ENCODE measurements around the gene TFPI.
"Not testable (repeated sequence)": the region's sequence is repeated elsewhere in the genome, so short reads cannot be mapped to it uniquely, and the experiment has no call there.

The TFPI gene

DNA sequence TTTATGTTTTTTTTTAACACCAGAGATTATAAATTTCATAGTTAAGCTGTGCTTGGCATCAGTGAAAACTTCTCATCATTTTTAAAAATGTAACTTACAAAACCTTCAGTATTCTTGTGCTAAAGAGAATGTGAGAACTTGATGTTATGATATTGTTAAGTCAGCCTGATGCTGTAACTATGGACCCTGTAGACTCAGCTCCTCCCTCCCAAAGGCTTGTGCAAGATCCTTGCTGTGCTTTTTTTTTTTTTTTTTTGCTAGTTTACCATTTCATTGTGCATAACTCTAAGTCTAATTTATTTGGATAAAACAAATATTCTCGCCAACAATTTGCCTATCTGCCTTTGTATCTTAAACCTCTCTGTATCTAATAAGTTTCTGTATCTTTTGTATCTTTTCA lies 12.9 kb upstream of the TFPI start:
- no peak for DNase-seq (ENCODE audit: low spot score)
- Histone ChIP-seq H3K9ac (ENCODE audit: low read depth, low read length, poor library complexity) (no peak overlapping the region), H3K4ac (ENCODE audit: low read length) (no peak overlapping the region), H3K4me1 (ENCODE audit: control insufficient read depth in 2 of 2, insufficient read depth in 1 of 2, low read depth in 1 of 2, low read length in 2 of 2) (no peaks in the 10 kb centered on the region), H3K23ac (ENCODE audit: low read depth, low read length, poor library complexity) (no peak overlapping the region), H3K9me3 (replicated peaks in 1 of 2; ENCODE audit: control insufficient read depth in 2 of 2, insufficient read depth in 1 of 2, low read depth in 1 of 2, low read length in 2 of 2) (no peaks in the 10 kb centered on the region), H3K14ac (ENCODE audit: low read length) (no peak overlapping the region), H2BK120ac (ENCODE audit: low read depth, low read length) (no peak overlapping the region), H3K4me2 (ENCODE audit: insufficient read depth, low read length, poor library complexity, severe bottlenecking) (no peak overlapping the region), H2BK12ac (ENCODE audit: low read length) (no peak overlapping the region), H3K79me1 (ENCODE audit: low read depth, low read length) (no peaks in the 10 kb centered on the region), H3K27ac (replicated peaks; ENCODE audit: low read length) (no peak overlapping the region), H3K36me3 (replicated peaks in 1 of 2; ENCODE audit: control insufficient read depth in 2 of 2, insufficient read depth in 2 of 2, low read length in 2 of 2) (no peaks in the 10 kb centered on the region), H3K27me3 (ENCODE audit: control insufficient read depth in 3 of 3, insufficient read depth in 3 of 3, low read depth in 1 of 3, low read length in 3 of 3) (no peaks in the 10 kb centered on the region), H2BK15ac (ENCODE audit: low read length) (no peak overlapping the region), H4K91ac (ENCODE audit: low read depth, low read length, poor library complexity) (no peak overlapping the region), H2AFZ (ENCODE audit: low read length) (no peak overlapping the region), H3K4me3 (ENCODE audit: low read length in 2 of 2) (no peak overlapping the region), H3K18ac (ENCODE audit: low read length) (no peak overlapping the region), H2AK5ac (ENCODE audit: low read depth, low read length) (no peak overlapping the region), H2BK5ac (ENCODE audit: low read length) (no peak overlapping the region), H4K8ac (ENCODE audit: low read depth, low read length) (no peak overlapping the region)
- no CpG with 5 or more reads among the region's 1 CpG for WGBS, 2 donors (ENCODE audit: extremely low coverage in 2 of 2, insufficient read length in 2 of 2, insufficient replicate concordance in 1 of 2)

- Histone ChIP-seq H3K4me3 (ENCODE audit: low read length in 2 of 2) (no peak overlapping the region), H2BK15ac (ENCODE audit: low read length) (no peak overlapping the region), H3K23ac (ENCODE audit: low read depth, low read length, poor library complexity) (no peak overlapping the region), H3K4ac (ENCODE audit: low read length) (no peak overlapping the region), H3K9ac (ENCODE audit: low read depth, low read length, poor library complexity) (no peak overlapping the region), H3K9me3 (replicated peaks in 1 of 2; ENCODE audit: control insufficient read depth in 2 of 2, insufficient read depth in 1 of 2, low read depth in 1 of 2, low read length in 2 of 2) (no peaks in the 10 kb centered on the region), H2AFZ (ENCODE audit: low read length) (peak overlapping the region; percentile 23), H2AK5ac (ENCODE audit: low read depth, low read length) (no peak overlapping the region), H3K27me3 (ENCODE audit: control insufficient read depth in 3 of 3, insufficient read depth in 3 of 3, low read depth in 1 of 3, low read length in 3 of 3) (no peaks in the 10 kb centered on the region), H2BK5ac (ENCODE audit: low read length) (no peak overlapping the region), H3K4me2 (ENCODE audit: insufficient read depth, low read length, poor library complexity, severe bottlenecking) (no peak overlapping the region), H3K79me1 (ENCODE audit: low read depth, low read length) (no peaks in the 10 kb centered on the region), H4K8ac (ENCODE audit: low read depth, low read length) (no peak overlapping the region), H3K4me1 (ENCODE audit: control insufficient read depth in 2 of 2, insufficient read depth in 1 of 2, low read depth in 1 of 2, low read length in 2 of 2) (no peaks in the 10 kb centered on the region), H3K36me3 (replicated peaks in 1 of 2; ENCODE audit: control insufficient read depth in 2 of 2, insufficient read depth in 2 of 2, low read length in 2 of 2) (no peaks in the 10 kb centered on the region), H3K18ac (ENCODE audit: low read length) (no peak overlapping the region), H3K14ac (ENCODE audit: low read length) (no peak overlapping the region), H4K91ac (ENCODE audit: low read depth, low read length, poor library complexity) (no peak overlapping the region), H2BK120ac (ENCODE audit: low read depth, low read length) (no peak overlapping the region), H3K27ac (replicated peaks; ENCODE audit: low read length) (no peak overlapping the region), H2BK12ac (ENCODE audit: low read length) (no peak overlapping the region)
- no CpG with 5 or more reads among the region's 1 CpG for WGBS, 2 donors (ENCODE audit: extremely low coverage in 2 of 2, insufficient read length in 2 of 2, insufficient replicate concordance in 1 of 2)
- DNase-seq (ENCODE audit: low spot score) = no peak
These were observed 12.5 kb upstream of the TFPI start for GRCh38 chr2:187566712-187567111.

DNA sequence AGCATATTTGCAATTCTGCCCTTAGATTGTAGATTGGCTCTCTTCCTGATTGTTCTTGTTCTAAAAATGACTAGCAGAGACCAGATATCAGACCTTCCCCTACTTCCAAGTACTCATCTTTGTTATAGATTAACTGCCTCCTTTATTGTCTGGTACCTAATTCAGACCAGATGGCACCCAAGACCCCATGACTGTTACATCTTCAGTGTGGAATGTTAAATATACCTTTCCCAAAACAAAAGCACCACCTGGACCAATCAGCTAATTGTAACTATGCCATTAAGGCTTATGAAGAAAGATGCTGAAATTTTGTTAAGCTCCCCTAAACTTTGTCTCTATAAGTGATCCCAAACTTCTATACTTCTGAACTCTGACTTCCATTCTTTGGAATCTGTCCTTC lies 12.0 kb upstream of the TFPI start:
- H2BK15ac ChIP-seq (ENCODE audit: low read length) = no peak overlapping the region
- DNase-seq (ENCODE audit: low spot score) = no peak
- no peak overlapping the region for H3K4ac ChIP-seq (ENCODE audit: low read length)
- H2BK5ac ChIP-seq (ENCODE audit: low read length) = no peak overlapping the region
- no peaks in the 10 kb centered on the region for H3K36me3 ChIP-seq (replicated peaks in 1 of 2; ENCODE audit: control insufficient read depth in 2 of 2, insufficient read depth in 2 of 2, low read length in 2 of 2)
- H3K14ac ChIP-seq (ENCODE audit: low read length) = no peak overlapping the region
- H3K23ac ChIP-seq (ENCODE audit: low read depth, low read length, poor library complexity) = no peak overlapping the region
- H2AK5ac ChIP-seq (ENCODE audit: low read depth, low read length) = no peak overlapping the region
- H3K4me1 ChIP-seq (ENCODE audit: control insufficient read depth in 2 of 2, insufficient read depth in 1 of 2, low read depth in 1 of 2, low read length in 2 of 2) = no peaks in the 10 kb centered on the region
- H3K79me1 ChIP-seq (ENCODE audit: low read depth, low read length) = no peaks in the 10 kb centered on the region
- H4K91ac ChIP-seq (ENCODE audit: low read depth, low read length, poor library complexity) = no peak overlapping the region
- no peak overlapping the region for H3K18ac ChIP-seq (ENCODE audit: low read length)
- no peak overlapping the region for H3K27ac ChIP-seq (replicated peaks; ENCODE audit: low read length)
- H3K9me3 ChIP-seq (replicated peaks in 1 of 2; ENCODE audit: control insufficient read depth in 2 of 2, insufficient read depth in 1 of 2, low read depth in 1 of 2, low read length in 2 of 2) = no peaks in the 10 kb centered on the region
- no peak overlapping the region for H4K8ac ChIP-seq (ENCODE audit: low read depth, low read length)
- H3K9ac ChIP-seq (ENCODE audit: low read depth, low read length, poor library complexity) = no peak overlapping the region
- no peak overlapping the region for H3K4me2 ChIP-seq (ENCODE audit: insufficient read depth, low read length, poor library complexity, severe bottlenecking)
- no peaks in the 10 kb centered on the region for H3K27me3 ChIP-seq (ENCODE audit: control insufficient read depth in 3 of 3, insufficient read depth in 3 of 3, low read depth in 1 of 3, low read length in 3 of 3)
- no peak overlapping the region for H2BK120ac ChIP-seq (ENCODE audit: low read depth, low read length)
- peak overlapping the region; percentile 23 for H2AFZ ChIP-seq (ENCODE audit: low read length)
- no peak overlapping the region for H2BK12ac ChIP-seq (ENCODE audit: low read length)
- no peak overlapping the region for H3K4me3 ChIP-seq (ENCODE audit: low read length in 2 of 2)

- H2AK5ac ChIP-seq (ENCODE audit: low read depth, low read length); H3K14ac ChIP-seq (ENCODE audit: low read length): not testable (repeated sequence)
These were observed 11.4 kb upstream of the TFPI start for GRCh38 chr2:187565618-187566017.

More at GRCh38 chr2:187565618-187566017, 11.4 kb upstream of the TFPI start:
- not testable (repeated sequence) for H2BK15ac ChIP-seq (ENCODE audit: low read length); H3K27me3 ChIP-seq (ENCODE audit: control insufficient read depth in 3 of 3, insufficient read depth in 3 of 3, low read depth in 1 of 3, low read length in 3 of 3); H2BK5ac ChIP-seq (ENCODE audit: low read length); H3K4me2 ChIP-seq (ENCODE audit: insufficient read depth, low read length, poor library complexity, severe bottlenecking); H3K9ac ChIP-seq (ENCODE audit: low read depth, low read length, poor library complexity); H4K91ac ChIP-seq (ENCODE audit: low read depth, low read length, poor library complexity); H2BK12ac ChIP-seq (ENCODE audit: low read length); H3K9me3 ChIP-seq (replicated peaks in 1 of 2; ENCODE audit: control insufficient read depth in 2 of 2, insufficient read depth in 1 of 2, low read depth in 1 of 2, low read length in 2 of 2); H3K4me3 ChIP-seq (ENCODE audit: low read length in 2 of 2); H2BK120ac ChIP-seq (ENCODE audit: low read depth, low read length); H3K23ac ChIP-seq (ENCODE audit: low read depth, low read length, poor library complexity); H3K79me1 ChIP-seq (ENCODE audit: low read depth, low read length); H3K36me3 ChIP-seq (replicated peaks in 1 of 2; ENCODE audit: control insufficient read depth in 2 of 2, insufficient read depth in 2 of 2, low read length in 2 of 2); H3K27ac ChIP-seq (replicated peaks; ENCODE audit: low read length); H4K8ac ChIP-seq (ENCODE audit: low read depth, low read length); H3K4me1 ChIP-seq (ENCODE audit: control insufficient read depth in 2 of 2, insufficient read depth in 1 of 2, low read depth in 1 of 2, low read length in 2 of 2); DNase-seq (ENCODE audit: low spot score); H3K4ac ChIP-seq (ENCODE audit: low read length); H2AFZ ChIP-seq (ENCODE audit: low read length); H3K18ac ChIP-seq (ENCODE audit: low read length)
- WGBS, 2 donors (ENCODE audit: extremely low coverage in 2 of 2, insufficient read length in 2 of 2, insufficient replicate concordance in 1 of 2) = no CpG with 5 or more reads among the region's 11 CpGs
